Subcutaneous preadipocyte (primary cell): ENCODE results near the gene CCDC136. TPM values are rescaled to one million over a fixed set of nuclear protein-coding genes. Genes with fewer than 3 reads are reported as not detected.

Source experiments
- small RNA-seq: library from RNA; depleted of rRNA; stranded (forward); fragments of <200 nt; gene quantifications from one replicate; pipeline ENCODE3, GENCODE V24; 2012
- total RNA-seq: library from RNA; depleted of rRNA; stranded (reverse); fragments of >200 nt; gene quantifications from 2 replicates; pipeline ENCODE4 v1.2.3, GENCODE V29; 2012

The CCDC136 gene
- total RNA-seq, result 6.6 and 10.6 TPM in 2 replicates

GRCh38 chr7:128791121-128791971 is at the start of gene CCDC136:
TSS of gene CCDC136 (plus strand) at chr7:128791968. CDS start at chr7:128792412, 444 bp downstream.

GRCh38 chr7:128775744-128776474 is 15.9 kb upstream of the CCDC136 start, which contains the start of gene OPN1SW:
TSS of gene OPN1SW (minus strand) at chr7:128775794. CDS start at chr7:128775781, 13 bp downstream.

GRCh38 chr7:128830231-128831177 is 38.7 kb downstream of the CCDC136 start, which contains the start of gene FLNC:
TSS of gene FLNC (plus strand) at chr7:128830406. CDS start at chr7:128830638, 232 bp downstream.

GRCh38 chr7:128862571-128863432 is 71.0 kb downstream of the CCDC136 start, which contains the start of gene ATP6V1F:
TSS of gene ATP6V1F (plus strand) at chr7:128862856. CDS start at chr7:128862905, 49 bp downstream.

Small RNA genes within 50 kb of the gene (small RNA-seq; reads per million reads assigned to genes)
- not detected for gene RN7SL81P

Other genes with a start within 250 kb of the CCDC136 start
- 0.59 and 0.73 TPM in 2 replicates for gene GARIN1A, start 119.7 kb upstream of the CCDC136 start, total RNA-seq
- 459 and 475 TPM in 2 replicates for gene CALU, start 52.6 kb upstream of the CCDC136 start, total RNA-seq
- not detected in 2 replicates for gene OPN1SW, start 16.2 kb upstream of the CCDC136 start, total RNA-seq
- gene FLNC, start 38.4 kb downstream of the CCDC136 start, total RNA-seq, result 99.9 and 102 TPM in 2 replicates
- 66.7 and 103 TPM in 2 replicates for gene ATP6V1F, start 70.9 kb downstream of the CCDC136 start, total RNA-seq
- gene KCP, start 118.7 kb downstream of the CCDC136 start, total RNA-seq, result under 0.01 and 0.20 TPM in 2 replicates
- not detected in 2 replicates for gene IRF5, start 146.0 kb downstream of the CCDC136 start, total RNA-seq